BJ (cell line): ENCODE results near the gene GATA6. TPM values are rescaled to one million over a fixed set of nuclear protein-coding genes. Genes with fewer than 3 reads are reported as not detected.

ENCODE experiments used
- CTCF ChIA-PET: fragments of 350-600 bp; formaldehyde crosslinking; extraction: SDS; loops from one replicate; lab custom pipeline; 2021; ENCODE audit warnings: antibody characterized with exemption, inconsistent platforms; lab: Yijun Ruan, JAX
- POLR2A ChIA-PET: fragments of 300-600 bp; sonication (Branson Sonifier 250); formaldehyde crosslinking; extraction: SDS; loops from one replicate; lab custom pipeline; 2021; ENCODE audit warnings: antibody characterized with exemption; lab: Charles Lee
- DNase-seq: peaks from one replicate; pipeline ENCODE4 v3.0.0-alpha.2; 2011; ENCODE audit warnings: low read depth
- H3K27me3 ChIP-seq: 2 replicates; pipeline ENCODE4 v1.6.0; 2011; ENCODE audit warnings: low read length; ENCODE audit not compliant: control insufficient read depth, insufficient read depth
- H3K36me3 ChIP-seq: 2 replicates; pipeline ENCODE4 v1.5.1; 2011; ENCODE audit warnings: low read length; ENCODE audit not compliant: control insufficient read depth, insufficient read depth
- H3K4me3 ChIP-seq: 2 replicates; pipeline ENCODE4 v1.5.1; 2011; ENCODE audit warnings: low read depth, mild to moderate bottlenecking, control low read depth, low read length
- CTCF ChIP-seq: IDR thresholded peaks from 2 replicates; pipeline ENCODE4 v1.5.1; 2011; ENCODE audit warnings: low read depth, mild to moderate bottlenecking, control low read depth, inconsistent platforms, low read length, moderate library complexity; ENCODE audit not compliant: insufficient read depth
- polyA plus RNA-seq: library from polyadenylated mRNA; depleted of rRNA; stranded (reverse); fragments of >200 nt; gene quantifications from 2 replicates; pipeline ENCODE4 v1.2.3, GENCODE V29; 2011

GATA6 gene
- polyA plus RNA-seq, 1 experiment: 0.65 TPM

- H3K27me3 ChIP-seq: peaks cover 31% of the 10 kb centered on the region
- TF ChIP-seq CTCF: no peak
- DNase-seq: no peak
- CTCF ChIA-PET: no interaction called here
- H3K4me3 ChIP-seq: no peak overlapping the region
- POLR2A ChIA-PET: no interaction called here
- no peaks in the 10 kb centered on the region for H3K36me3 ChIP-seq
Observed at GRCh38 chr18:22161090-22161489, 8.3 kb upstream of the GATA6 start.

GRCh38 chr18:22163416-22164161 is 5.8 kb upstream of the GATA6 start:
- POLR2A ChIA-PET: no interaction called here
- Histone ChIP-seq H3K27me3 (peaks cover 54% of the 10 kb centered on the region), H3K4me3 (no peak overlapping the region), H3K36me3 (no peaks in the 10 kb centered on the region)
- no peak for TF ChIP-seq CTCF
- no peak for DNase-seq
- CTCF ChIA-PET: no interaction called here

- DNase-seq: no peak
- H3K27me3 ChIP-seq: peaks cover 52% of the 10 kb centered on the region
- CTCF ChIA-PET: interaction anchor here (1.0 kb wide), 1 partner anchor 398 kb away, joined by 3 read pairs; no protein-coding TSS in a partner anchor
Observed at GRCh38 chr18:22164337-22165048, 4.9 kb upstream of the GATA6 start.

GRCh38 chr18:22165049-22165602 is 4.3 kb upstream of the GATA6 start:
- peaks cover 49% of the 10 kb centered on the region for H3K27me3 ChIP-seq
- no peak for DNase-seq
- ChIA-PET CTCF (interaction anchor here (1.0 kb wide), 1 partner anchor 398 kb away, joined by 3 read pairs; no protein-coding TSS in a partner anchor), POLR2A (no interaction called here)
- no peak for TF ChIP-seq CTCF
- H3K36me3 ChIP-seq: no peaks in the 10 kb centered on the region
- no peak overlapping the region for H3K4me3 ChIP-seq

More at GRCh38 chr18:22164337-22165048, 4.9 kb upstream of the GATA6 start:
- H3K4me3 ChIP-seq: no peak overlapping the region
- H3K36me3 ChIP-seq: no peaks in the 10 kb centered on the region
- POLR2A ChIA-PET: no interaction called here
- TF ChIP-seq CTCF: no peak

GRCh38 chr18:22165603-22166068 is 3.8 kb upstream of the GATA6 start:
- no peak for TF ChIP-seq CTCF
- POLR2A ChIA-PET: no interaction called here
- no peak for DNase-seq
- H3K36me3 ChIP-seq: no peaks in the 10 kb centered on the region
- no peak overlapping the region for H3K4me3 ChIP-seq
- peaks cover 49% of the 10 kb centered on the region for H3K27me3 ChIP-seq
- CTCF ChIA-PET: no interaction called here
